A549 treated with AZD9567 at 1 μM for 4 hours (cell line): ENCODE results near the gene RNF220. TPM values are rescaled to one million over a fixed set of nuclear protein-coding genes. Genes with fewer than 3 reads are reported as not detected.

Source experiments
- total RNA-seq: library from RNA; stranded (reverse); fragments of 200-300 nt; extraction: Qiagen RNA extraction; gene quantifications from 5 replicates; pipeline ENCODE4 v1.2.3, GENCODE V29; 2022; ENCODE audit not compliant: insufficient read depth

Gene RNF220
- 55.5 to 73.9 TPM (median 60.2 TPM) in 5 replicates for total RNA-seq

GRCh38 chr1:44405031-44405797, at the start of gene RNF220:
RNF220 (plus strand) TSS chr1:44405255.

GRCh38 chr1:44674113-44675000, 269.3 kb downstream of the RNF220 start, which contains the start of the genes ARMH1 and TMEM53:
ARMH1 (plus strand) TSS chr1:44674714; CDS start chr1:44689698, 14,984 bp downstream.
TMEM53 (minus strand) TSS chr1:44674481; CDS start chr1:44674391, 90 bp downstream.

Other genes starting within 250 kb of the RNF220 start
- 16.9 to 20.8 TPM (median 19.7 TPM) in 5 replicates for gene DMAP1, start 191.8 kb upstream of the RNF220 start, total RNA-seq
- gene ERI3, start 50.0 kb upstream of the RNF220 start, total RNA-seq: 44.3 to 62.2 TPM (median 59.8 TPM) in 5 replicates